Ishikawa (cell line): ENCODE results near the gene SEH1L.

Experiments used
- CREB1 ChIP-seq: IDR thresholded peaks from 2 replicates; pipeline ENCODE4 v1.6.1; 2012; ENCODE audit warnings: low read depth
- EGR1 ChIP-seq: IDR thresholded peaks from 2 replicates; pipeline ENCODE4 v1.6.1; 2012
- EP300 ChIP-seq: IDR thresholded peaks from 2 replicates; pipeline ENCODE4 v1.6.1; 2012; ENCODE audit warnings: borderline replicate concordance
- FOXM1 ChIP-seq: IDR thresholded peaks from 2 replicates; pipeline ENCODE4 v1.6.1; 2012; ENCODE audit warnings: low read depth, borderline replicate concordance
- MAX ChIP-seq: IDR thresholded peaks from 2 replicates; pipeline ENCODE4 v1.6.1; 2012
- NFIC ChIP-seq: IDR thresholded peaks from 2 replicates; pipeline ENCODE4 v1.6.1; 2012
- RAD21 ChIP-seq: IDR thresholded peaks from 2 replicates; pipeline ENCODE4 v1.6.1; 2012; ENCODE audit warnings: low read depth
- REST ChIP-seq: IDR thresholded peaks from 2 replicates; pipeline ENCODE4 v1.6.1; 2012; ENCODE audit warnings: low read depth, mild to moderate bottlenecking
- TAF1 ChIP-seq: IDR thresholded peaks from 2 replicates; pipeline ENCODE4 v1.6.1; 2012; ENCODE audit warnings: low read depth, mild to moderate bottlenecking
- TCF12 ChIP-seq: IDR thresholded peaks from 2 replicates; pipeline ENCODE4 v1.6.1; 2012; ENCODE audit warnings: low read depth
- TEAD4 ChIP-seq: IDR thresholded peaks from 2 replicates; pipeline ENCODE4 v1.6.1; 2012
- YY1 ChIP-seq: IDR thresholded peaks from 2 replicates; pipeline ENCODE4 v1.6.1; 2012; ENCODE audit warnings: low read depth

- TF ChIP-seq REST (no peak), MAX (no peak), RAD21 (no peak), NFIC (no peak), TCF12 (no peak), TEAD4 (no peak), EP300 (no peak), CREB1 (no peak), FOXM1 (no peak), EGR1 (no peak), YY1 (no peak), TAF1 (no peak)
Observed at GRCh38 chr18:12990641-12990966, 42.8 kb downstream of the SEH1L start.
